ENCODE data around the gene CIB4.

- no peak for TF ChIP-seq CTCF (IDR thresholded peaks at IDR 0.05; ENCODE audit: borderline replicate concordance, extremely low read depth, low read length, poor library complexity, severe bottlenecking)
- TF ChIP-seq EZH2 (IDR thresholded peaks at IDR 0.05; ENCODE audit: borderline replicate concordance, low read depth, low read length, severe bottlenecking) = no peak
Measured at GRCh38 chr2:26579025-26579722, 62.0 kb downstream of the CIB4 start.

All from DND-41 (cell line).